ENCODE results near the gene PDE7B. TPM values are rescaled to one million over a fixed set of nuclear protein-coding genes. Genes with fewer than 3 reads are reported as not detected.

PDE7B gene
- total RNA-seq, 2 experiments from 2014 or later = 0.05 to 0.12 TPM

GRCh38 chr6:135983093-135983492 is 131.6 kb downstream of the PDE7B start:
- no peak for DNase-seq
- H3K4me3 Mint-ChIP-seq = no peak overlapping the region
- H3K27me3 Mint-ChIP-seq = peaks cover 2% of the 10 kb centered on the region
- no peaks in the 10 kb centered on the region for H3K36me3 Mint-ChIP-seq
- intact Hi-C loops (cut with micrococcal nuclease) = no loop called here
- no peaks in the 10 kb centered on the region for H3K4me1 Mint-ChIP-seq (ENCODE audit: low read depth)
- H3K27ac Mint-ChIP-seq = no peak overlapping the region
- POLR2A ChIA-PET = no interaction called here
- H3K9me3 Mint-ChIP-seq = no peaks in the 10 kb centered on the region
- CTCF ChIA-PET = no interaction called here

- Mint-ChIP-seq H3K4me3 (no peak overlapping the region), H3K27ac (no peak overlapping the region), H3K27me3 (peaks cover 2% of the 10 kb centered on the region), H3K4me1 (ENCODE audit: low read depth) (no peaks in the 10 kb centered on the region), H3K9me3 (no peaks in the 10 kb centered on the region), H3K36me3 (no peaks in the 10 kb centered on the region)
- intact Hi-C loops (cut with micrococcal nuclease) = no loop called here
- ChIA-PET POLR2A (no interaction called here), CTCF (no interaction called here)
- no peak for DNase-seq
Observed at GRCh38 chr6:135983718-135984343, 132.3 kb downstream of the PDE7B start.

- ChIA-PET POLR2A (no interaction called here), CTCF (no interaction called here)
- Mint-ChIP-seq H3K27me3 (peaks cover 2% of the 10 kb centered on the region), H3K27ac (no peak overlapping the region), H3K36me3 (no peaks in the 10 kb centered on the region), H3K4me3 (no peak overlapping the region), H3K9me3 (no peaks in the 10 kb centered on the region), H3K4me1 (ENCODE audit: low read depth) (no peaks in the 10 kb centered on the region)
- intact Hi-C loops (cut with micrococcal nuclease) = no loop called here
- DNase-seq = no peak
Observed at GRCh38 chr6:135985471-135985870, 134.0 kb downstream of the PDE7B start.

- CTCF ChIA-PET = no interaction called here
- no peak overlapping the region for H3K27ac Mint-ChIP-seq
- intact Hi-C loops (cut with micrococcal nuclease) = no loop called here
- H3K4me1 Mint-ChIP-seq (ENCODE audit: low read depth) = no peaks in the 10 kb centered on the region
- no peaks in the 10 kb centered on the region for H3K9me3 Mint-ChIP-seq
- no peak overlapping the region for H3K4me3 Mint-ChIP-seq
- H3K27me3 Mint-ChIP-seq = peaks cover 2% of the 10 kb centered on the region
- DNase-seq = no peak
- no peaks in the 10 kb centered on the region for H3K36me3 Mint-ChIP-seq
- POLR2A ChIA-PET = no interaction called here
Observed at GRCh38 chr6:135987226-135987625, 135.7 kb downstream of the PDE7B start.

- Mint-ChIP-seq H3K4me1 (ENCODE audit: low read depth) (no peaks in the 10 kb centered on the region), H3K27me3 (no peaks in the 10 kb centered on the region), H3K9me3 (no peaks in the 10 kb centered on the region), H3K27ac (no peak overlapping the region), H3K4me3 (no peak overlapping the region), H3K36me3 (no peaks in the 10 kb centered on the region)
- POLR2A ChIA-PET = no interaction called here
- DNase-seq = no peak
- intact Hi-C loops (cut with micrococcal nuclease) = no loop called here
- CTCF ChIA-PET = no interaction called here
Observed at GRCh38 chr6:135990439-135990838, 138.9 kb downstream of the PDE7B start.

GRCh38 chr6:135990855-135991464 is 139.5 kb downstream of the PDE7B start:
- POLR2A ChIA-PET = no interaction called here
- intact Hi-C loops (cut with micrococcal nuclease) = no loop called here
- CTCF ChIA-PET = interaction anchor here (1.0 kb wide), 1 partner anchor 25 kb away, joined by 4 read pairs; no protein-coding TSS in a partner anchor
- H3K27me3 Mint-ChIP-seq = no peaks in the 10 kb centered on the region
- no peaks in the 10 kb centered on the region for H3K36me3 Mint-ChIP-seq
- H3K27ac Mint-ChIP-seq = no peak overlapping the region
- H3K4me3 Mint-ChIP-seq = no peak overlapping the region
- no peaks in the 10 kb centered on the region for H3K9me3 Mint-ChIP-seq
- no peaks in the 10 kb centered on the region for H3K4me1 Mint-ChIP-seq (ENCODE audit: low read depth)
- no peak for DNase-seq

- H3K36me3 Mint-ChIP-seq = no peaks in the 10 kb centered on the region
- CTCF ChIA-PET = no interaction called here
Observed at GRCh38 chr6:135992739-135993138, 141.2 kb downstream of the PDE7B start.

GRCh38 chr6:135993361-135993760 is 141.9 kb downstream of the PDE7B start:
- H3K27me3 Mint-ChIP-seq = peaks cover 1% of the 10 kb centered on the region
- DNase-seq = no peak
- H3K27ac Mint-ChIP-seq = no peak overlapping the region
- no peaks in the 10 kb centered on the region for H3K9me3 Mint-ChIP-seq
- H3K36me3 Mint-ChIP-seq = no peaks in the 10 kb centered on the region
- H3K4me1 Mint-ChIP-seq (ENCODE audit: low read depth) = no peaks in the 10 kb centered on the region
- no peak overlapping the region for H3K4me3 Mint-ChIP-seq
- ChIA-PET POLR2A (no interaction called here), CTCF (no interaction called here)
- intact Hi-C loops (cut with micrococcal nuclease) = no loop called here

More at GRCh38 chr6:135992739-135993138, 141.2 kb downstream of the PDE7B start:
- POLR2A ChIA-PET = no interaction called here
- intact Hi-C loops (cut with micrococcal nuclease) = no loop called here
- H3K27me3 Mint-ChIP-seq = peaks cover 1% of the 10 kb centered on the region
- H3K4me1 Mint-ChIP-seq (ENCODE audit: low read depth) = no peaks in the 10 kb centered on the region
- H3K27ac Mint-ChIP-seq = no peak overlapping the region
- no peak overlapping the region for H3K4me3 Mint-ChIP-seq
- H3K9me3 Mint-ChIP-seq = no peaks in the 10 kb centered on the region
- DNase-seq = no peak

GRCh38 chr6:135994857-135995544 is 143.5 kb downstream of the PDE7B start:
- no peaks in the 10 kb centered on the region for H3K4me1 Mint-ChIP-seq (ENCODE audit: low read depth)
- POLR2A ChIA-PET = no interaction called here
- no peaks in the 10 kb centered on the region for H3K36me3 Mint-ChIP-seq
- no peak overlapping the region for H3K27ac Mint-ChIP-seq
- no peaks in the 10 kb centered on the region for H3K9me3 Mint-ChIP-seq
- intact Hi-C loops (cut with micrococcal nuclease) = no loop called here
- H3K4me3 Mint-ChIP-seq = no peak overlapping the region
- peaks cover 1% of the 10 kb centered on the region for H3K27me3 Mint-ChIP-seq
- CTCF ChIA-PET = no interaction called here
- DNase-seq = no peak

- no peaks in the 10 kb centered on the region for H3K36me3 Mint-ChIP-seq
- intact Hi-C loops (cut with micrococcal nuclease) = no loop called here
- H3K9me3 Mint-ChIP-seq = peaks cover 4% of the 10 kb centered on the region
- CTCF ChIA-PET = no interaction called here
- DNase-seq = no peak
- H3K27me3 Mint-ChIP-seq = peaks cover 1% of the 10 kb centered on the region
- POLR2A ChIA-PET = no interaction called here
- no peaks in the 10 kb centered on the region for H3K4me1 Mint-ChIP-seq (ENCODE audit: low read depth)
- H3K4me3 Mint-ChIP-seq = no peak overlapping the region
- no peak overlapping the region for H3K27ac Mint-ChIP-seq
Observed at GRCh38 chr6:135995545-135995898, 144.0 kb downstream of the PDE7B start.

- H3K4me1 Mint-ChIP-seq (ENCODE audit: low read depth) = no peaks in the 10 kb centered on the region
- H3K4me3 Mint-ChIP-seq = no peak overlapping the region
- ChIA-PET CTCF (no interaction called here), POLR2A (no interaction called here)
- intact Hi-C loops (cut with micrococcal nuclease) = no loop called here
- H3K36me3 Mint-ChIP-seq = no peaks in the 10 kb centered on the region
- H3K27me3 Mint-ChIP-seq = peaks cover 1% of the 10 kb centered on the region
- DNase-seq = no peak
- H3K9me3 Mint-ChIP-seq = peaks cover 4% of the 10 kb centered on the region
- no peak overlapping the region for H3K27ac Mint-ChIP-seq
Observed at GRCh38 chr6:135996668-135997067, 145.2 kb downstream of the PDE7B start.

GRCh38 chr6:135999393-135999792 is 147.9 kb downstream of the PDE7B start:
- H3K4me3 Mint-ChIP-seq = no peak overlapping the region
- H3K4me1 Mint-ChIP-seq (ENCODE audit: low read depth) = no peaks in the 10 kb centered on the region
- POLR2A ChIA-PET = no interaction called here
- CTCF ChIA-PET = no interaction called here
- no peak overlapping the region for H3K27ac Mint-ChIP-seq
- peaks cover 4% of the 10 kb centered on the region for H3K9me3 Mint-ChIP-seq
- peaks cover 1% of the 10 kb centered on the region for H3K27me3 Mint-ChIP-seq
- no peaks in the 10 kb centered on the region for H3K36me3 Mint-ChIP-seq
- no peak for DNase-seq
- intact Hi-C loops (cut with micrococcal nuclease) = no loop called here

- Mint-ChIP-seq H3K4me3 (no peak overlapping the region), H3K9me3 (peaks cover 12% of the 10 kb centered on the region), H3K4me1 (ENCODE audit: low read depth) (no peaks in the 10 kb centered on the region), H3K27me3 (no peaks in the 10 kb centered on the region), H3K36me3 (no peaks in the 10 kb centered on the region), H3K27ac (no peak overlapping the region)
- DNase-seq = no peak
- ChIA-PET POLR2A (no interaction called here), CTCF (no interaction called here)
- intact Hi-C loops (cut with micrococcal nuclease) = no loop called here
Observed at GRCh38 chr6:136007345-136007744, 155.8 kb downstream of the PDE7B start.
